Measurements from ENCODE around the gene ZYX. TPM values are rescaled to one million over a fixed set of nuclear protein-coding genes. Genes with fewer than 3 reads are reported as not detected.

ZYX gene
- total RNA-seq, 1 donor from 2014 or later, result 523 TPM

GRCh38 chr7:143439866-143440265, 58.7 kb downstream of the ZYX start:
- no peaks in the 10 kb centered on the region for H3K4me1 ChIP-seq (ENCODE audit: insufficient read depth, low read length)
- no peak overlapping the region for H3K4me3 Mint-ChIP-seq (ENCODE audit: unreplicated experiment)
- FAIRE-seq (no peak), DNase-seq (ENCODE audit: low read depth) (no peak)
- no peaks in the 10 kb centered on the region for H3K79me2 ChIP-seq (ENCODE audit: insufficient read depth, low read length)
- H3K27ac Mint-ChIP-seq (ENCODE audit: unreplicated experiment), result no peak overlapping the region
- H3K4me1 Mint-ChIP-seq (ENCODE audit: low read depth, unreplicated experiment), result no peaks in the 10 kb centered on the region
- peaks cover 2% of the 10 kb centered on the region for H3K27me3 ChIP-seq (ENCODE audit: insufficient read depth, low read length)
- no peaks in the 10 kb centered on the region for H3K36me3 Mint-ChIP-seq (ENCODE audit: low read depth, unreplicated experiment)
- H3K9ac ChIP-seq (ENCODE audit: low read length), result no peak overlapping the region
- no peaks in the 10 kb centered on the region for H3K9me3 Mint-ChIP-seq (ENCODE audit: unreplicated experiment)
- no peaks in the 10 kb centered on the region for H3K36me3 ChIP-seq (ENCODE audit: insufficient read depth, low read length)
- H3K4me2 ChIP-seq (ENCODE audit: low read length), result no peak overlapping the region
- no peak overlapping the region for H3K27ac ChIP-seq (ENCODE audit: low read depth, low read length)
- no peaks in the 10 kb centered on the region for H4K20me1 ChIP-seq (ENCODE audit: insufficient read depth, low read length)
- H3K4me3 ChIP-seq (ENCODE audit: insufficient read depth, low read depth, low read length), result no peak overlapping the region
- H3K27me3 Mint-ChIP-seq (ENCODE audit: low read depth, unreplicated experiment), result peaks cover 15% of the 10 kb centered on the region
- no peaks in the 10 kb centered on the region for H3K9me3 ChIP-seq (ENCODE audit: insufficient read depth, low read depth, low read length)
- TF ChIP-seq EZH2 (IDR thresholded peaks at IDR 0.05; ENCODE audit: insufficient read depth, low read length) (no peak), CTCF (IDR thresholded peaks at IDR 0.05; ENCODE audit: insufficient read depth, low read depth, low read length) (no peak)
- H2AFZ ChIP-seq (ENCODE audit: low read depth, low read length), result no peak overlapping the region

Small RNA genes within 50 kb of the gene (microRNA-seq; reads per million reads assigned to microRNA genes)
- 6.8 reads per million, percentile 28 among the genes with 10 or more reads in this experiment for gene MIR6892

Other genes with a start within 250 kb of the ZYX start
- not detected in 2 replicates for gene PIP, start 249.3 kb upstream of the ZYX start, total RNA-seq
- not detected in 2 replicates for gene TAS2R39, start 197.9 kb upstream of the ZYX start, total RNA-seq
- gene TAS2R40, start 159.3 kb upstream of the ZYX start, total RNA-seq, result not detected in 2 replicates
- 97.5 and 102 TPM in 2 replicates for gene GSTK1, start 117.9 kb upstream of the ZYX start, total RNA-seq
- 0.20 TPM in 1 of 2 replicates, not detected in the other for gene TMEM139, start 96.4 kb upstream of the ZYX start, total RNA-seq
- gene CASP2, start 93.0 kb upstream of the ZYX start, total RNA-seq, result 32.6 and 38.0 TPM in 2 replicates
- not detected in 2 replicates for gene CLCN1, start 65.2 kb upstream of the ZYX start, total RNA-seq
- 7.6 and 8.0 TPM in 2 replicates for gene FAM131B, start 18.6 kb upstream of the ZYX start, total RNA-seq
- 0.96 and 2.6 TPM in 2 replicates for gene EPHA1, start 27.5 kb downstream of the ZYX start, total RNA-seq
- gene TAS2R60, start 62.1 kb downstream of the ZYX start, total RNA-seq, result not detected in 2 replicates
- gene TAS2R41, start 96.5 kb downstream of the ZYX start, total RNA-seq, result not detected in 2 replicates
- 0.26 TPM in 1 of 2 replicates, not detected in the other for gene CTAGE15, start 190.5 kb downstream of the ZYX start, total RNA-seq
- 1.9 and 2.0 TPM in 2 replicates for gene TCAF2, start 239.6 kb downstream of the ZYX start, total RNA-seq

Data from astrocyte (in vitro differentiated cells and primary cell).